ENCODE measurements around the gene CLDN22.

GRCh38 chr4:183356173-183356830 lies 36.2 kb upstream of the CLDN22 start:
- TF ChIP-seq, protein P1, sequence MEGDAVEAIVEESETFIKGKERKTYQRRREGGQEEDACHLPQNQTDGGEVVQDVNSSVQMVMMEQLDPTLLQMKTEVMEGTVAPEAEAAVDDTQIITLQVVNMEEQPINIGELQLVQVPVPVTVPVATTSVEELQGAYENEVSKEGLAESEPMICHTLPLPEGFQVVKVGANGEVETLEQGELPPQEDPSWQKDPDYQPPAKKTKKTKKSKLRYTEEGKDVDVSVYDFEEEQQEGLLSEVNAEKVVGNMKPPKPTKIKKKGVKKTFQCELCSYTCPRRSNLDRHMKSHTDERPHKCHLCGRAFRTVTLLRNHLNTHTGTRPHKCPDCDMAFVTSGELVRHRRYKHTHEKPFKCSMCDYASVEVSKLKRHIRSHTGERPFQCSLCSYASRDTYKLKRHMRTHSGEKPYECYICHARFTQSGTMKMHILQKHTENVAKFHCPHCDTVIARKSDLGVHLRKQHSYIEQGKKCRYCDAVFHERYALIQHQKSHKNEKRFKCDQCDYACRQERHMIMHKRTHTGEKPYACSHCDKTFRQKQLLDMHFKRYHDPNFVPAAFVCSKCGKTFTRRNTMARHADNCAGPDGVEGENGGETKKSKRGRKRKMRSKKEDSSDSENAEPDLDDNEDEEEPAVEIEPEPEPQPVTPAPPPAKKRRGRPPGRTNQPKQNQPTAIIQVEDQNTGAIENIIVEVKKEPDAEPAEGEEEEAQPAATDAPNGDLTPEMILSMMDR (IDR thresholded peaks at IDR 0.05; ENCODE audit: insufficient read depth, low read length, poor library complexity, severe bottlenecking): no peak
- TF ChIP-seq EZH2phosphoT487 (conservative IDR thresholded peaks at IDR 0.05; ENCODE audit: low read length): no peak
